SK-N-MC (cell line): ENCODE measurements around the gene SCRN2.

Experiments
- DNase-seq: peaks from one replicate; pipeline ENCODE4 v3.0.0-alpha.2; 2011; ENCODE audit warnings: low read depth, low spot score
- H3K27ac ChIP-seq: fragments of 200-600 bp; sonication (generic); 2 replicates; pipeline ENCODE4 v1.5.1; 2016; ENCODE audit warnings: mixed run types
- H3K36me3 ChIP-seq: fragments of 200-600 bp; sonication (generic); 2 replicates; pipeline ENCODE4 v1.6.1; 2017; ENCODE audit warnings: antibody characterized with exemption, low read length, mixed read lengths; ENCODE audit not compliant: insufficient read depth
- H3K4me3 ChIP-seq: fragments of 200-600 bp; sonication (generic); 2 replicates; pipeline ENCODE4 v1.5.1; 2016
- H3K9ac ChIP-seq: fragments of 200-600 bp; sonication (generic); 2 replicates; pipeline ENCODE4 v1.8.0; 2017; ENCODE audit warnings: mixed run types, mixed read lengths; ENCODE audit not compliant: insufficient read length
- H3K9me3 ChIP-seq: fragments of 200-600 bp; sonication (generic); 2 replicates; pipeline ENCODE4 v1.6.1; 2017; ENCODE audit warnings: low read depth, mild to moderate bottlenecking, antibody characterized with exemption, low read length, moderate library complexity, mixed read lengths
- EZH2 ChIP-seq: fragments of 200-600 bp; sonication (generic); IDR thresholded peaks from one replicate; pipeline ENCODE4 v1.6.1; 2017; ENCODE audit warnings: antibody characterized with exemption
- FOXP2 ChIP-seq: optimal IDR thresholded peaks from 2 replicates; pipeline ENCODE3; 2011; ENCODE audit warnings: mild to moderate bottlenecking, moderate library complexity; ENCODE audit not compliant: insufficient read depth; ENCODE audit errors: extremely low read length, control extremely low read depth
- POLR2AphosphoS5 ChIP-seq: IDR thresholded peaks from 2 replicates; pipeline ENCODE4 v1.6.1; 2012; ENCODE audit warnings: mild to moderate bottlenecking, low read depth, low read length, borderline replicate concordance

SCRN2 gene

DNA sequence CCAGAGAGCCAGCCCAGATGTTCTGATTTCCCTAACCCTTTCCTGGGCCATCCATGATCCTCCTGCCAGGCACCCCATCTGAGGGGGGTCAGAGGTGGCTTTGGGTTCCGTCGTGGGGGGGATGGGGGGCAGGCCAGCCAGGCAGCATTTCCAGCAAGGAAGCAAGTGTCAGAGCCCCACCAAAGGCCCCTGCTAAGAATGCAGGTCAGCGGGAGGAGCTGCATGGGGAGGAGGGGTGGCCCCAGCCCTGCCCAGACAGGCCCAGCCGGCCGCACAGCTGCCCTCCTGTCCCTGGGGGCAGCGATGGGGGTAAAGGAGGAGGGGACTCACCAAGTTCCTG lies 2.3 kb upstream of the SCRN2 start:
- Histone ChIP-seq H3K9me3 (no peaks in the 10 kb centered on the region), H3K36me3 (no peaks in the 10 kb centered on the region), H3K27ac (no peak overlapping the region), H3K9ac (no peak overlapping the region), H3K4me3 (no peak overlapping the region)
- TF ChIP-seq EZH2, result no peak
- TF ChIP-seq FOXP2, result no peak
- no peak for TF ChIP-seq POLR2AphosphoS5
- no peak for DNase-seq

DNA sequence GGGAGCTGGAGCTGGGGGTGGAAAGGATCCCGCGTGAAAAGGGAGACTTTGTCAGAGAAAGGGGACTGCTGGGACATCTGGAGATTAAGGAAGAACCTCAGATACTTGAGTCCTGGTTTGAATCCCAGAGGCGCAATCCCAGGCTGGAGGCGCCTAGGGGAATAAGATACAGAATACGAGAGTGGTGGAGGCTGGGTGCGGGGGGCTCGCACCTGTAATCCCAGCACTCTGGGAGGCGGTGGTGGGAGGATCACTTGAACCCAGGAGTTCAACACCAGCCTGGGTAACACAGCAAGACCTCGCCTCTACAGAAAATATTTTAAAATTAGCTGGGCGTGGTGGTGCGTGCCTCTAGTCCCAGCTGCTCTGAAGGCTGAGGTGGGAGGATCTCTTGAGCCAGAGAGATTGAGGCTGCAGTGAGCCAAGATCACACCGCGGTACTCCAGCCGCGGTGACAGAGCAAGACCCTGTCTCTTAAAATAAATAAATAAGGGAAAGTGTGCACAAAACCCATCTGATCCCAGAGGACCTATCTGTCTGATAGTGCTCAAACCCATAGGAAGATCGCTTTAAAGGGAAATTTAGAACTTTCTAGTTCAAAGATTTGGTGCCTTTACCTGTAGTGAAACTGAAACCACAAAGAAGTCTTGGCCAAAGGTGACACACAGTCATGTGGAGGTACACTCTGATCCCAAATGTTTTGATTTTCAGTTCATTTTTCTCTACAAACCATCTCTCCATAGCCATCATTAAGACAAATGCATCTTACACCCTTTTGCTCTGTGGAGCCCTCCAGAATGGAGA lies 617 bp upstream of the SCRN2 start:
- no peak overlapping the region for H3K27ac ChIP-seq
- no peak for DNase-seq
- H3K4me3 ChIP-seq, result peak overlapping the region; percentile 89
- no peaks in the 10 kb centered on the region for H3K36me3 ChIP-seq
- peak overlapping the region; percentile 71 for H3K9ac ChIP-seq
- H3K9me3 ChIP-seq, result no peaks in the 10 kb centered on the region
- TF ChIP-seq EZH2 (no peak), FOXP2 (no peak), POLR2AphosphoS5 (no peak)

DNA sequence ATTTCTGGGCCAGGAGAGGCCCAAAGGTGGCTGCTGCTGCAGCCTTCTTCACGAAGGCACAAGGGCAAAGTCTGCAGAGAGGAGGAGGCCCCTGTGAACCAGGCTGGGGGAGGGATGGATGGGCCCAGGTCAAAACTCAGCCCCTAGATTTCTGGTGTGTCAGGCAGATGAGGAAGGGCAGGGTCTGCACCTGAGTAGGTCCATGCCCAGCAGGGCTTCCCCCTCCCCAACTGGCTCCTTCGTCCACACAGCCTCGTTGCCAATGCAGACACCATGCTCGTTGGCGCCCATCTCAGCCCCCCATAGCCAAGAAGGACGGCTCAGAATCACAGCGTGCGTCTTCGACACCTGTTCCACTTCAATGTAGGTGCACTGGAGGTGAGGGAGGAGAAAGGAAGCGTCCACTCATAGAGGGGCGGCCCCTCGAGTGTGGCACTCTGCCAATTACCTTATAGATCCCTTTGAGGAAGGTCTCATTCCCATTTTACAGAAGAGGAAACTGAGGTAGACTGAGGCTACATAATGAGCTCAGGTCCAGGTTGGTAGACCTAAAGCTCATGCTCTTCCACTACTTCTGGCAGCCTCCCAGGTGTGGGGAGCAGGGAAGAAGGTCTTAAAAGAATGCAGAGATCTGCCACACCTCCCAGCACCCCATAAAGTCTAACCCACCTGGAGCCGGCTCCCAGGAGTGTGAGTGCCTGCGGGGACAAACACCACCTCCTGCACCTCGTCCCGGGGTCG lies 902 bp downstream of the SCRN2 start:
- no peaks in the 10 kb centered on the region for H3K9me3 ChIP-seq
- H3K27ac ChIP-seq, result no peak overlapping the region
- H3K36me3 ChIP-seq, result no peaks in the 10 kb centered on the region
- peak overlapping the region; percentile 89 for H3K4me3 ChIP-seq
- no peak overlapping the region for H3K9ac ChIP-seq
- TF ChIP-seq FOXP2, result no peak
- TF ChIP-seq POLR2AphosphoS5, result no peak
- no peak for TF ChIP-seq EZH2
- DNase-seq, result no peak

DNA sequence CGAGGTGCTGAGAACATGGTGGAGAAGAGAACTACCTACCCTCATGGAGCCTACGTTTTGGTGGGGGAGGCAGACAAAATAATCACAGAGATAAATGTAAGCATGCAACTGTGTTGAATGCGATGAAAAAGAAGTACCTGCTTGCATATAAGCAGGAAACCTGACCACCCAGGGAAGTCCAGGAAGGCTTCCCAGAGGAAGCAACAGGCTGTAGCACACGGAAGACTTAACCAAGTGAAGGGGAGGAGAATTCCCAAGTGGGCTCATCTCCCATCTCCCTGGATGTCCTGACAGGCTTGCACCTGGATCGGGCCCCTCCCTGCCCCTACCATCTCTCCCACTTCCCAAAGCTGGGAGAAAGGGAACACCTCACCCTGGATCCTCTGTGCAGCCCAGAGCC lies 2.0 kb downstream of the SCRN2 start:
- no peaks in the 10 kb centered on the region for H3K9me3 ChIP-seq

DNA sequence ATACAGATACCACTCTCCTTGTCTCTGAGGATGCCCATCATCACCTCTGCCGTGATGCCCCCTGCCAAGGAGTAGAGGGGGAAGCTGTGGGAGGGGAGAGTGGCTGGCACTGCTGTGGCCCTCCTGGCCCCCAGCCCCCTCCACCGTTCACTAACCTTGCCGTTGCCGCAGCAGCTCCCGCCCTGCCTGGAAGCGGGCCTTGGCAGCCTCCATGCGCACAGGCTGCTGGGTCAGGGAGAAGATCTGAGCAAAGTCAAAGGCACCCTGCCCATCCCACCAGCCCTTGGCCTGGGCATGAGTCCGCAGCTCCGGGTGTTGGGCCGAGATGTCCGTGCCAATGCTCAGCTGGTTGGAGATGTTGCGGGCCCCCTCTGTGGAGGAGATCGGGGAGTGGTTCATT lies 2.4 kb downstream of the SCRN2 start:
- no peaks in the 10 kb centered on the region for H3K9me3 ChIP-seq
- TF ChIP-seq EZH2 (no peak), POLR2AphosphoS5 (no peak), FOXP2 (no peak)
- no peak overlapping the region for H3K9ac ChIP-seq
- H3K36me3 ChIP-seq, result no peaks in the 10 kb centered on the region
- H3K4me3 ChIP-seq, result no peak overlapping the region
- no peak for DNase-seq
- no peak overlapping the region for H3K27ac ChIP-seq

More for the DNA sequence above, 2.0 kb downstream of the SCRN2 start:
- no peak for DNase-seq
- Histone ChIP-seq H3K36me3 (no peaks in the 10 kb centered on the region), H3K27ac (no peak overlapping the region), H3K4me3 (no peak overlapping the region), H3K9ac (no peak overlapping the region)
- TF ChIP-seq FOXP2, result no peak
- TF ChIP-seq EZH2, result no peak
- no peak for TF ChIP-seq POLR2AphosphoS5

DNA sequence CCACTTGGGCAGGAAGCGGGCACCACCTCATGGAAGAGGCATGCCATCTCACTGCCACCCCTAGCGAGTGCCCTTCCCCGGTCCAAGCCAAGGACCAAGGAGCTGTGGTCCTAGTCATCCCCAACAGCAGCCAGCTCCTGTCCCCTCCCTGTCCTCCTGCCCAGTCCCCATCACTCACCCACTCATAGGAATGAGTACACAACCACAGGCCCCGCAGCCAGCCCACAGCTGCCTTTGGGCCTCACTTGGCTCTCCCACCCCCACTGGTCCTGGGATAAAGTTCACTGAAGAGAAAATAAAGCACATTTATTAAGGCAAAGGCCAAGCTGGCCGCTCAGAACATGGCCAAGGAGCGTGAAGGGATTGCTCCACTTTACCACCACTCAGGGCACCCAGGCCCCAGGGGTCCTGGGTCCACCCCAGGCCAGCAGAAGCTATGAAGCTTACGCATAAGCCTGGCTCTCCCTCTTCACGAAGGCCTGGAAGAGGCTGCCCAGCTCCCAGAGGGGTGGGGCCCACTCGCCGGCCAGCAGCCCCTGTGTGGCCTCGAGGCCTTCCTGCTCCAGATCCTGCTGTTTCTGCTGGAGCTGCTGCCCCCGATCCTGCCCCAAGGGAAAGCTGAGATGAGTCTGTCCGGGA lies 3.6 kb downstream of the SCRN2 start:
- no peaks in the 10 kb centered on the region for H3K36me3 ChIP-seq
- no peak for TF ChIP-seq EZH2
- TF ChIP-seq POLR2AphosphoS5, result no peak
- TF ChIP-seq FOXP2, result no peak
- H3K27ac ChIP-seq, result no peak overlapping the region

DNA sequence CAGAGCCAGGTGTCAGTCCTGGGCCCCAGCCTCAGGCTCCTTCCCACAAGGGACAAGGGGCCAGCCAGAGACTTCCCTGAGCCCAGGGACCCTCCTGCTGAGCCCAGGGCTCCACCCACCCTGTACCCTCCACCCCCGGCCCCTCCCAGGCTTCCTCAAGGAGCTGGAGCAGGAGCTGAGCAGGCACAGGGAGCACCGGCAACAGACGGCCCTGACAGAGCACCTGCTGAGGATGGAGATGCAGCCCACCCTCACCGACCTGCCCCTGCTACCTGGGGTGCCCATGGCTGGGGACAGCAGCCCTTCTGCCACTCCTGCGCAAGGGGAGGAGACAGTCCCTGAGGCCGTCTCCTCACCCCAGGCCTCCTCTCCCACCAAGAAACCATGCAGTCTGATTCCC lies 4.5 kb downstream of the SCRN2 start:
- DNase-seq, result no peak
- no peak for TF ChIP-seq POLR2AphosphoS5
- TF ChIP-seq EZH2, result no peak
- no peak for TF ChIP-seq FOXP2
- no peak overlapping the region for H3K27ac ChIP-seq
- no peak overlapping the region for H3K9ac ChIP-seq
- no peaks in the 10 kb centered on the region for H3K9me3 ChIP-seq
- no peaks in the 10 kb centered on the region for H3K36me3 ChIP-seq
- no peak overlapping the region for H3K4me3 ChIP-seq

More for the DNA sequence above, 3.6 kb downstream of the SCRN2 start:
- no peak overlapping the region for H3K9ac ChIP-seq
- H3K9me3 ChIP-seq, result no peaks in the 10 kb centered on the region
- no peak for DNase-seq
- H3K4me3 ChIP-seq, result no peak overlapping the region

DNA sequence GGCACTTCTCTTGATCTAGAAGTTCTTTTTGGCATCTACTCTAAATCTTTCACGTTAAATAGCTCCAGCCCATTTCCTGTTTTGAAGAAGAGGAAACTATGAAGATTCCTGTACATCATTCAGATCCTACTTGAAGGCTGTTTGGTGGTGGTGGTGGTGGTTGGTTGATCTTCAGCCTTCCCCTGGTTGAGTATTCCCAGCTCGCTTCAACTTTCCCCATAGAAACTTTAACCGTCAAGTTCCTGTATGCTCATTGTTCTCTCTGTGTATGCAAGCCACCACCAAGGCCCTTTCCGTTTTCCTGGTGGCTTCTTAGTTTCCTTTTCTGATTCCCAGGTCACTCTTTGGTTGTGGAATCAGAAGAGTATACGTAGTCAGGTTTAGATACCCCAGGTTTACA lies 6.3 kb downstream of the SCRN2 start:
- Histone ChIP-seq H3K9ac (no peak overlapping the region), H3K9me3 (no peaks in the 10 kb centered on the region), H3K4me3 (no peak overlapping the region), H3K36me3 (no peaks in the 10 kb centered on the region), H3K27ac (no peak overlapping the region)
- no peak for DNase-seq
- TF ChIP-seq POLR2AphosphoS5 (no peak), FOXP2 (no peak), EZH2 (no peak)
